ENCODE data around the gene SVOP.

The SVOP gene

DNA sequence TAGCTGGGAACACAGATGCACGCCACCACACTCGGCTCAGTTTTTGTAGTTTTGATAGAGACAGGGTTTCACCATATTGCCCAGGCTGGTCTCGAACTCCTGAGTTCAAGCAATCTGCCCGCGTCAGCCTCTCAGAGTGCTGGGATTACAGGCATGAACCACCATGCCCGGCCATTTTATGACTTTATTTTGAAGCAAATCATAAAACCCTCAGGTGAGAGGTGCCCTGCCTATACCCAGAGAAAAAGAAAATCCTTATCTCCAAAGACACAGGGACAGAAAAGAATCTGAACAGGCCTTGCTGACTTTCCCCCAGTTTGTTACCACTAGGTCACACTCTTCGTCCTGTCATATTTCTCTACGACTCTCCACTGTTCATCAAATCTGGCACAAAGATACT lies 92.2 kb downstream of the SVOP start:
- DNase-seq, result no peak

DNA sequence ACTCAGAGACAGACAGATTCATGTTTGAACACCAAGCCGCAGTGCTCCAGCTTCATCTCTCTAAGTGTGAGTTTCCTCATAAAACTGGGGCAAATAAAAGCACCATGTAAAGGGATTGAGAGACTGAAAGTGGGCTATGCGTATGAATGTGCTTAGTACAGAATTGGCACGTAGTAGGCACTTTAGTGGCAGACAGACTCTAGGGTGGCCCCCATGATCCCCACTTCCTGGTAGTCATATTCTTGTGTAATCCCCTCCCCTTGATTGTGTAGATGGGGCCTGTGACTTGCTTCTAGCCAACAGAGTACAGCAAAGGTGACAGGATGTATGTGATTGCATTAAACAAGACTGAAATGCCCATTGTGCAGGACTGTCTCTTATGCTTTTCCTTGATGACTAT lies 98.0 kb downstream of the SVOP start:
- no peak for DNase-seq

DNA sequence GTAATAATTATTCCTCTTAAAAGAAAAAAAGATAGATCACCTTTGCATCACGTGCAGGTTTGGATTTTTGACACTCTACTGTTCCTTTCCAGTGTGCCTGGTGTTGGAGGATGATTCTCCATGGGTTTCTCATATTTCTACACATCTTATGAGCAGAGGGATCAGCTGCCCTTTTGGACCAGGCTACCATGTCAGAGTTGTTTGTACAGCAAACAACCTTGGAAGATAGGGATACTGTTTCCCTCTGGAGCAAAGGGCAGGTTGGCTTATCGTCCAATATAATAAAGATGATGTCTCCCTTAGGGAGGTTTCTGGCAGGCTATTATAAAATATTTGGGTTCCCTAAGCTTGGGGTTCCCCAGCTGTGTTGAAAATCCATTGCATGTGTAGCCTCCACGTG lies 98.9 kb downstream of the SVOP start:
- DNase-seq, result no peak

DNA sequence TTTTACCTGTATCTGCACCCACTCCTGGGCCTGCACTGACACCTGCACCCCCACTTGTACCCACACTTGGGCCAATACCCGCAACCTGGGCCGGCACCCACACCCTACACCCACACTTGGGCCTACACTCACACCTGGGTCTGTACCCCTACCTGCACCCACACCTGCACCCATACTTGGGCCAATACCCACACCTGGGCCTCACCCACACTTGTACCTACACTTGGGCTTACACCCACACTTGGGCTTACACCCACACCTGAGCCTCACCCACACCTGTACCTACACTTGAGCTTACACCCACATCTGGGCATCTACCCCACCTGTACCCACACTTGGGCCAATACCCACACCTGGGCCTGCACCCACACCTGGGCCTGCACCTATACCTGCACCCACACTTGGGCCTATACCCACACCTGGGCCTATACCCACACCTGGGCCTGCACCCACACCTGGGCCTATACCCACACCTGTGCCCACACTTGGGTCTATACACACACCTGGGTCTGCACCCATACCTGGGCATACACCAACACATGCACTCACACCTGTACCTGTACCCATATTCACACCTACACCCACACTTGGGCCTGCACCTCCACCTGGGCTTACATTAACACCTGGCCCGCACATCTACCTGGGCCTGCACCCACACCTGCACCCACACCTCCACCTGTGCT lies 101.8 kb downstream of the SVOP start:
- DNase-seq, result no peak

DNA sequence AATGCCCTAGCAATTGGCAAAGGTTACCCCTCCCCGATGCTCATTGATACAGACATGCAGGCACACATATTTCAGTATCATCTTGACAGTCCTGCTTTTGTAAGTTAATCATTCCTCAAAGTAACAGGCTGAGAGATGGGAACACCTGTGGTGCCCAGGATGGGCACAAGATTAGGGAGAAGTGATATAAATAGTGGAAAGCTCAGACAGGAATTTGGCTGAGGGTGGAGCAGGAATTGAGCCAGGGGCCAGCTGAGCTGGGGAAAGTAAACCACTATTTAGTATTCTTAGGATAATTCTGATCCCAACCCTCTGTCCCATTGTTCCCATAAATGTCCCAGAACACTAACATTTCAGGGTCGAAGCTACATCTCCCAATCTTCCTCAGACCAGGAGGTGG lies 102.7 kb downstream of the SVOP start:
- DNase-seq, result no peak

DNA sequence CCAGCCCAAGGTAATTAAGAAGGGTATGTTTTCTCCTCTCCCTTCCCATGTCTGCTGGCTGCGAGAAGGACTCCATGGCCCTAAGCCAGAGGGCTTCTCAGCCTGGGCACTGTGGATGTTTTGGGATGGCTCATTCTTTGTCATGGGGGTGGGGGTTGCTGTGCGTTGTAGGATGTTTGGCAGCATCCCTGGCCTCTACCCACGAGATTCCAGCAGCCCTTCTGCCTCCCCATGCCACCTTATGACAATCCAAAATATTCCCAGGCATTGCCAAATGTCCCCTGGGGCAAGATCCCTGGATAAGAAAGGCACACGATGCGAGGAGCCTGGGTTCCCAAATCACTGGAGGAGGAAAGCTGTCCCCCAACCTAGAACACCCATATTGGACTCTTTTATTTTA lies 104.5 kb downstream of the SVOP start:
- no peak for DNase-seq

DNA sequence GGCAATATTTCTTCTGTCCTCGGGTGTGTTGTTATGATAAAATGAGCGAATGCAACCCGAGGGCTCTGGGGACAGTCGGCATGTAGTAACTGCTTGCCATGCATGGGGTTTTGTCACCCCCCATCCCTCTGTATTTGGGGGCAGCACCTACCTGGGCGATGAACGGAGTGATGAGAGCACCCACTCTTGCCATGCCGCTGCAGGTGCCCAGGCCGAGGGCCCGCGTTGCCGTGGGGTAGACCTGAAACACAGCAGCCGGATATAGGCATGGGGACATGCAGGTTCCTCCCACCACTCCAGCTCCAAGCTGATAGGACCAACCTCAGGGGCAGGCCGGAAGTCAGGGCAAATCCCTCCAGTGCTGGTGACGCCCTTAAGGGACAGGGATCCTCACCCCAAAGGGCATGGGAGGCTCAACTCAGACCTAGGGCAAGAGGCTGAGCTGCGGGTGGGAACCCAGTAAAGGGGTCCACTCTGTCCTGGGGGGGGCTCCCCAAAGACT lies 105.2 kb downstream of the SVOP start:
- no peak for DNase-seq

DNA sequence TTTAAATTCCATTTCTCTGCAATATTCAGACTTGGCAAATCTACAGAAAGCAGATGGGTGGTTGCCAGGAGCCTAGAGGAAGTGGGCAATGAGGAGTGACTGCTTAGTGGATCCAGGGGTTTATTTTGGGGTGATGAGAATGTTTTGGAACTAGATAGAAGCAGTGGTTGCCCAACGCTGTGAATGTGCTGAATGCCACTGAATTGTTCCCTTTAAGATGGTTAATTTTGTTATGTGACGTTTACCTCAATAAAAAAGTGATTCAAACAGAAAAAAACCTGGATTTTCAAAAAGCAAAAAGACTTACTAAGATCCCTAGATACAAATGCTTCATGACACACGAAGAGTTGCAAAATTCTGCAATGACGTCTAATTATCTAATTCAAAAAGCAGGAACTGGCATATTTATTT lies 106.7 kb downstream of the SVOP start:
- DNase-seq, result no peak

DNA sequence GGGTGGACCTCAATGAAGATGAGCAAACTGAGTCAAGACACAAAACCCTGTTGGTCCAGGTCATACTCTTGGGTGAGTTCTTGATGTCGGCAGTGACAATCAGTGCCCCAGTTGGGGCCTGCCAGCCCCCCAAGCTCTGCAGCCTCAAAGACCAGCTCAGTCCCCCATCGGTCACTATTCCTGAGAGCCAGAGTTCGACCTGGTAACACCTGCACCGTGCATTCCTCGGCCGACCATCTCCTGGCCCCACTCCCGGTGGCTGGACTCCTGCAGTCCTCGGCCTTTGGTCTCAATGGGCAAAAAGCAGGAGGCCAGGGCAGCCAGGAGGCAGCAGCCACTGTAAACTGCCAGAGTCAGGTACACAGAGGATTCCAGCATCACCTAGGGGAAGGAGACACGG lies 108.5 kb downstream of the SVOP start:
- DNase-seq, result no peak

DNA sequence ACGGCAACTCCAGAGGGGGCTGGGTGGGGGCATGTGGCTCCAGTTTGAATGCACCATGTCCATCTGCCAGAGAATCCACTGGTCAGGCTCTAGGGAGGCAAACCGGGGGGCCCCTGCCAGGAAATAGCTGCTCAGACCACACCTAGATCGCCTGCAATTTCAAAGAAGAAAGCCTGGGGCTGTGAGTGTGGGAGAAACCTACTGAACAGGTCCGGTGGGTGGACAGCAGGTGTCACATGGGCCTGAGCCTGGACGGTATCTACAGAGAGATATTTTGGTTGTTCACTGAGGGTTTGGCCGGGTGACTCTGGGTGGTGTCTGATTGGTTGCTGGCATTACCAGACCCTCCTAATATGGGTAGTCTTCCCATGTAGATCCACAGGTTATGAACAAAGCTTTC lies 109.0 kb downstream of the SVOP start:
- DNase-seq, result no peak

DNA sequence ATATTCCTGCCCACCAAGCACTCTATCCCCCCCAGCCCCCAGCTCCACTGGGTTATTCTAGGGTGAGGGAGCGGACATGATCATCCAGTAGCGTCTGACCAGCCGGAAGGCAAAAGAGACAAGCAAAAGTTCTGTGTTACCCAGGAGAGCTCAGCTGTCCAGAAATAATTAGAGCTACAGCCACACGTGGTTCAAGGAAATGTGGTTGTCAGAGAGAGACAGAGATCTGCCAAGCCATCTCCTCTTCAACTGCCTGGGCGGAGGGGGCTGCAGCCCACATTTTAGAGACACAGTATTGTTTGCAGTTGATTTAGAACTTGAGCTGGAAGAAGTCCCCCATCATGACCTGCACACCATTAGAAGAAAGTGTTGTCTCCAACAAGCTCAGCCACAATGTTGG lies 110.5 kb downstream of the SVOP start:
- no peak for DNase-seq

DNA sequence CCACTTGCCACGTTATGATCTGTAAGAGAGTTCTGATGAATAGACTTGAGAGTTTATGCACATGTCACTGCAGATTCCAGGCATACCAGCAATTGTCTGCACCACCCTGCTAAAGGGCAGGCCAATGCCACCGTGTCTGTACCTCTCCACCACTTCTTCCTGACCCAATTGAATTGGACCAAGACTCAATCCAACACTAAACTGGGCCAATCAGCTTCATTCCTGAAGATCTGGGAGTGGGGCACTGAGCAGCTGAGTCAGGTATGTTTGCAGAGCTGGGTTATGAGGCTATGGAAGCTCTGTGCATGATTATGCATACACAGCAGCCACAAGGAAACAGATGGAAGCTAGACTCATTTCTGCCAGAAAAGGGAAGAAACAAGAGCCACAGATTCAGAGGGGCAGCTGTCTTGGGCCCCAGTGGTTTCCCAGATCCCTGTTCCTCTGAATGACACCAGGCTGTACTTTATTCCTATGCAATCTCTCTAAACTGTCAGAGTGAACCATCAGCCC lies 113.0 kb downstream of the SVOP start:
- no peak for DNase-seq

DNA sequence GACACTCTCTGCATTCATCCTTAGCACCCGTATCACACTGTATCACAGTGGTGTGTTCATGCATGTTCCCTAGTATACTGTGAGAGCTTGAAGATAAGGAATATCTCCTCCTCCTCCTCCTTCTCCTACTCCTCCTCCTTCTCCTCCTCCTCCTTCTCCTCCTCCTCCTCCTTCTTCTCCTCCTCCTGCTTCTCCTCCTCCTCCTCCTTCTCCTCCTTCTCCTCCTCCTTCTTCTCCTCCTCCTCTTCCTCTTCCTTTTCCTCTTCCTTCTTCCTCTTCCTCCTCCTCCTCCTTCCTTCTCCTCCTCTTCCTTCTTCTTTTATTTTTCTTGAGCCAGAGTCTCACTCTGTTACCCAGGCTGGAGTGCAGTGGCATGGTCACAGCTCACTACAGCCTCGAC lies 113.9 kb downstream of the SVOP start:
- DNase-seq, result no peak

DNA sequence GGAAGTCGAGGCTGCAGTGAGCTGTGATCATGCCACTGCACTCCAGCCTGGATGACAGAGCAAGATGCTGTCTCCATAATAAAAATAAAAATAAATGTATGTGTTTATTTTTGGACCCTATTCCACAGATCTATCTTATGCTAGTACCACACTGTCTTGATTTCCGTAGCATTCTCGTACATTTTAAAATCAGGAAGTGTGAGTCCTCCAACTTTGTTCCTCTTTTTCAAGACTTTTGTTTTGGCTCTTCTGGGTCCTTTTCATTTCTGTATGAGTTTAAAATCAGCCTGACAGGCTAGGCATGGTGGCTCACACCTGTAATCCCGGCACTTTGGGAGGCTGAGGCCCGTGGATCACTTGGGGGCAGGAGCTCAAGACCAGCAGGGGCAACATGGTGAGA lies 115.1 kb downstream of the SVOP start:
- DNase-seq, result no peak

DNA sequence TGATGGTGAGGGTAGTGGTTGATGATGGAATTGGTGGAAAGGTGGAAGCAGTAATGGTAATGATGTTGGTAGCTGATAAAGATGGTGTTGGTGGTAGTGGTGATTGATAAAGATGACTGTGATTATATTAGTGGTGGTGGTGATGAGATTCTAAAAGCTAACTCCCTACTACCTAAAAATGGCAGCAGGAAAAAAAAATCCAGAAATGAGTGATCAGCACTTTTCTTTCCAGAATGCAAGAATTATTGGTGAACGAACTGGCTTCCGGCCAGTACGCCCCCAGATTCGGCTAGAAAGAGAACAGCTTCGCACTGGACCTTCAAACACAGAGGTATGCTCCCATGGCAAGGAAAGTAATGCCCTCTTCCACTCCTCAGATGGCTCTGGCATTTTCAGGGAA lies 121.7 kb downstream of the SVOP start:
- no peak for DNase-seq

DNA sequence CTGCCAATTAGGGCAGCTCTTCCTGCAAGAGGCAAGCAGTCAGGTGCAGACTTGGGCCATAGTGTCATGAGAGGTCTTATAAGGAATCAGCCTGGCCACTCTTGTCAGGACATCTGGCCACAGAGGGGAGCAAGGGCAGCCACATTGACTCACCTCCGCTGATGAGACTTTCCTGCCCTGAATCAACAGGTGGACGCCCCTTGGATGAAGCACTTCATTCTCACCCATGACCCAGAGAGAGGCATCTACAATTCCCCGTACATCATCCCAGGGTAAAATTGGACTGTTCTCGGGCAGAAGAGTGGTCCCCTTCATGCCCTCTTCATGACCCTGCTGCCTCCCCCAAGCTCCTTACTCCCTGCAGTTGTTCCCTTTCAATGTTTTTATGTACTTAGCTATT lies 124.1 kb downstream of the SVOP start:
- no peak for DNase-seq

DNA sequence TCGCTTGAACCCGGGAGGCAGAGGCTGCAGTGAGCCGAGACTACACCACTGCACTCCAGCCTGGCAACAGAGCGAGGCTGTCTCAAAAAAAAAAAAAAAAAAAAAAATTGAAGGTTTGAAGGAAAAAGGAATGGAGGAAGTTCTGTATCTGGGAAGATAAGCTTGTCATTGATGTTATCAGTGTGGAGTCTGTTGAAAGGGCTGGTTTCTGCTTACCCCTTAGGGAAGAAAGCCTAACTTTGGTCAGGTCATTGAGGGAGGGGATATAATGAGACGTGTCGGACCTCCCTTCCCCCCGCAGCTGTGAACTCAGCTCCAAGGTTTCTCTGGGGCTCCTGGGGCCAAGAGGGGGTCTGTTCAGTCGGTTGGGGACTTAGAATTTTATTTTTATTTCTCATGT lies 124.5 kb downstream of the SVOP start:
- no peak for DNase-seq

DNA sequence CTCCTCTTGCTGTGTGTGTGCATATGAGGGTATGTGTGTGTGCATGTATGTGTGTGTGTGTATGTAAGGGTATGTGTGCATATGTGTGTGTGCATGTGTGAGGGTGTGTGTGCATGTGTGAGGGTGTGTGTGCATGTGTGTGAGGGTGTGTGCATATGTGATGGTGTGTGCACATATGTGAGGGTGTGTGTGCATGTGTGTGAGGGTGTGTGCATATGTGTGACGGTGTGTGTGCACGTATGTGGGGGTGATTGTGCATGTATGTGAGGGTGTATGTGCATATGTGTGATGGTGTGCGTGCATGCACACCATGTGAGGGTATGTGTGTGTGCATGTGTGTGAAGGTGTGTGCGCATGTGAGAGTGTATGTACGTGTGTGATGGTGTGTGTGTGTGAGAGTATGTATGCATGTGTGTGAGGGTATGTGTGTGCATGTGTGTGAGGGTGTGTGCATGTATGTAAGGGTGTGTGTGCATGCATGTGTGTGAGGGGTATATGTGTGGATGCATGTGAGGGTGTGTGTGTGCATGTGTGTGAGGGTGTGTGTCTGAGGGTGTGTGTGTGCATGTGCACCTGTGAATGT lies 125.6 kb downstream of the SVOP start:
- DNase-seq, result no peak

DNA sequence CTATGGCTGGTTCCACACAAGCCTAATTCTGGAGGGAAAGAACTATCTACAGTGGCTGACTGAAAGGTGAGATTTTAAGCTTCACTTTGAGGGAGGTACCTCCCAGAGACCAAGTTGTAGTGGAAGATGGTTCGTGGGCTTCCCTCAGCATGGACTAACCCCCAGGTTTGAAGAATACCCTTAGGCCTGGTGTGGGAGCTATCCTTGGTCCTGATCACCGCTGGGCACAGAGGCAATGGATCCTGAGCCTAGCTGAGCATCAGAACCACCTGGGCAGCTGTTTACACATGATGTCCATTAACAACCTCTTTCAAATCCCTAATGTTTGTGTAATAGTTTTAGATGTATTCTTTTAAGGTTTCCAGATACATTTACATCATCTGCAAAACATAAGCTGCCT lies 130.7 kb downstream of the SVOP start:
- DNase-seq, result no peak

DNA sequence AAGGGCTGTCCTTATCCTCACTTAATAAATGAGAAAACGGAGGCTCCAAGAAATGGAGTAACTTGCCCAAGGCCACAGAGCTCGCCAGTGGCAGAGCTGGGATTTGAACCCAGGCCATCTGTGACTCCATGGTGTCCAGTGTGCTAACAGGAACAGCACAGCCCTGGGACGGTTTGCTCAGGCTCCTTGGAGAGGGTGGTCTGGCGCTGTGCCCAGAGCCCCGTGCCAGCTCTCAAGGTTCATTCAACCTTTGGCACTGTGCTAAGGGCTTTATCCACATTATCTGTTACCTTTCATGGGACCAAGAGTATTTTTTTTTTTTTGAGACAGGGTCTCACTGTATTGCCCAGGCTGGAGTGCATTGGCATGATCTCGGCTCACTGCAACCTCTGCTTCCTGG lies 132.8 kb downstream of the SVOP start:
- DNase-seq, result no peak

DNA sequence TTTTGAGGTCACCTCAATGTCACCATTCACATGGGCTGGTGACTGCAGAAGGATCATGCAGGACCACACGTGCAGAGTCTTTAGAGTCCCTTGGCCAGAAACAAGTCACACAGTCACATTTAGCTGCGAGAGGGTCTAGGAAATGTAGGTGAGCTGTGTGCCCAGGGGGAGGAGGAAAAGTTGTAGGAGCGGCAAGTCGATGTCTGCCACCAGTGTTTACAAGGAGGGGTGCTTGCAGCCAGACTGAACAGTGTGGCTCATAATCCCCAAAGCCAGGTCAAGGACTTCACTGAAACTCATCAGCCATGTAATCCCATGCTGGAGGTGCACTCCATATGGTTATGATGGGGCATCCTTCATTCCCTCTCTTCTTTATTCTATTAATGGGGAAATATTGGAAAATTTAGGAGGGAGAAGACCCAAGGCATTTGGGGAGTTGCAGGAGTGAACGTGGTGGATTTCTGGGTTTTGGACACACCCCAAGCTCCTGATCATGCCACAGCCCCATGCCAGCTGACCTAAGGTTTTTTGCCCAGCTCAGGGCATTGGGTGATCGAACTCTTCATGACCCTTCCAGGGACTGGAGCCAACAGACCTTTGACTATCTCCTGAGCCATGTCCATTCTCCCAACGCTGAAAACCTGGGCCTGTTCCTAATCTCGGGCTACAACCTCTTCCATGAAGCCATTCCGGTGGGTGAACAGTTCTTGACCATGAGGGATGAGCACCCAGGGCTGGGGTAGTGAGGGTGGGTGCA lies 133.8 kb downstream of the SVOP start:
- no peak for DNase-seq

DNA sequence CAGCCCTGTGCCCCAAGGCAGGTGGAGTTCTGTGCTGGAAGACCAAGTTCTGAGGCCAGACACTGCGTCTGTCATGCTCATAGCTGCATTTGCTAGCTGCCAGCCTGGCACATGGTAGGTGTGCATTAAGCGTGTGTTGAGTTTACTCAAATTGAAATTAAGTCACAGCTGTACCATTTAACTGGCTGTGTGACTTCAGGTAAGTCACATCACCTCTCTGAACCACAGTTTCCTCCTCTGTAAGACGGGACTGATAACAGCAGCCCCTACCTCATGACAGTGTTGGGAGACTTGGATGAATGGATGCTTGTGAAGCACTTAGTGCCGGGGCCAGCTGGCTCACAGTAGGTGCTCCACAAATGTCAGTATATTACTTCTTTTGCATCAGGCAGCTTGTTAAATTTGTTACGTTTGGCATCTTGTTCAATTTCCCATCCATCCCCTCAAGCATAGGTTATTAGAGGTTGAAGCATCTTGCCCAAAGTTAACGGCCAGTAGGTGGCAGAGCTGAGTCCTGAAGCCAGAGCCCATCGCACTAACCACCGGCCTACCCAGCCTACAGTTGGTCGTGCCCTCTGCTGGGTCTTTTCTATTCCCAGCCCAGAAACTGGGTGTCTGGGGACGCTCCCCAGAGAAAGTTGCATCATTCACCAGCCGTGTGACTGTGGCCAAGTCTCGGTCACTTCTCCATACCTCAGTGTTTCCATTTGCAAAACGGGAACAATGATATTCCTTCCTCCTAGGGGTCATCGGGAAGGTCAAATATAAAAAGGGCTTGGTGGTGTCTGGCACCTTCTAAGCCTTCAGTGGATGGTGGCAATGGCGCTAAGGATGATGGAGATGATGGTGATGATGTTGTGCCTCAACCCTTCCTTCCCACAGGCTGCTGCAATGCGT lies 136.5 kb downstream of the SVOP start:
- DNase-seq, result peak; percentile 64

DNA sequence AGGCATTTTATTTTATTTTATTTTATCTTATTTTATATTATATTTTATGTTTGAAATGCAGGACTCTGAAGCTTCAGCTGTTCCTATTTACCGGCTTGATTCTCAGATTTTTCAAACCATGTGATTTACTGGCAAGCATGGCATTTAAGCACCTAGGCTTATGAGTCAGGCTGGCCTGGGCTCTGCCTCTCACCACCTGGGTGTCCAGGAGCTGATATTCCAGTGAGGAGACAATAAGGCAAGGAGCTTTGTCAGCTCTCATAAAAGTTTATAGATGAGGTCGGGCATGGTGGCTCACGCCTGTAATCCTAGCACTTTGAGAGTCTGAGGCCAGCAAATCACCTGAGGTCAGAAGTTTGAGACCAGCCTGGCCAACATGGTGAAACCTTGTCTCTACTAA lies 138.9 kb downstream of the SVOP start:
- DNase-seq, result no peak
